HepG2 (cell line): ENCODE data around the gene BRCA1. TPM values are rescaled to one million over a fixed set of nuclear protein-coding genes. Genes with fewer than 3 reads are reported as not detected.

Experiments
- CBFB ChIP-seq: sonication (generic); formaldehyde crosslinking; IDR thresholded peaks from 2 replicates; pipeline ENCODE4 v1.4.0; 2020; ENCODE audit warnings: missing genetic modification reagents
- MED1 ChIP-seq: sonication (generic); formaldehyde crosslinking; IDR thresholded peaks from 2 replicates; pipeline ENCODE4 v1.4.0; 2020; ENCODE audit warnings: missing genetic modification reagents
- MTF1 ChIP-seq: sonication (generic); formaldehyde crosslinking; IDR thresholded peaks from 2 replicates; pipeline ENCODE4 v1.5.0; 2020; ENCODE audit warnings: missing genetic modification reagents
- NRL ChIP-seq: sonication (generic); formaldehyde crosslinking; IDR thresholded peaks from 2 replicates; pipeline ENCODE4 v1.5.0; 2020; ENCODE audit warnings: missing genetic modification reagents, mild to moderate bottlenecking, moderate library complexity, borderline replicate concordance
- RARA ChIP-seq: IDR thresholded peaks from 2 replicates; pipeline ENCODE4 v1.6.1; 2016; ENCODE audit warnings: missing genetic modification reagents, missing compliant biosample characterization
- REST ChIP-seq, 2 experiments: IDR thresholded peaks; 2 replicates each; pipeline ENCODE4 v1.6.1; 2011 to 2012; ENCODE audit warnings: low read length in 2 of 2, borderline replicate concordance in 1 of 2, low read depth in 1 of 2, mild to moderate bottlenecking in 1 of 2, moderate library complexity in 1 of 2
- SNAI1 ChIP-seq: sonication (generic); formaldehyde crosslinking; IDR thresholded peaks from 2 replicates; pipeline ENCODE4 v1.5.0; 2020; ENCODE audit warnings: mild to moderate bottlenecking, missing genetic modification reagents, borderline replicate concordance
- TFAP4 ChIP-seq: sonication (generic); IDR thresholded peaks from 2 replicates; pipeline ENCODE4 v1.6.1; 2016; ENCODE audit warnings: low read depth, borderline replicate concordance
- TFE3 ChIP-seq: IDR thresholded peaks from 2 replicates; pipeline ENCODE4 v1.6.1; 2016
- ZNF230 ChIP-seq: sonication (generic); formaldehyde crosslinking; IDR thresholded peaks from 2 replicates; pipeline ENCODE4 v1.4.0; 2020; ENCODE audit warnings: mild to moderate bottlenecking, missing genetic modification reagents
- ZNF3 ChIP-seq: IDR thresholded peaks from 2 replicates; pipeline ENCODE4 v1.7.0; 2017; ENCODE audit warnings: inconsistent platforms
- ZNF572 ChIP-seq: sonication (generic); formaldehyde crosslinking; IDR thresholded peaks from 2 replicates; pipeline ENCODE4 v1.5.1; 2020; ENCODE audit warnings: mild to moderate bottlenecking, missing genetic modification reagents
- ZNF644 ChIP-seq: IDR thresholded peaks from 2 replicates; pipeline ENCODE4 v1.6.1; 2016; ENCODE audit warnings: low read depth
- ZNF687 ChIP-seq: sonication (generic); formaldehyde crosslinking; IDR thresholded peaks from 2 replicates; pipeline ENCODE4 v1.5.1; 2020; ENCODE audit warnings: mild to moderate bottlenecking, missing genetic modification reagents, moderate library complexity
- ZNF691 ChIP-seq: sonication (generic); formaldehyde crosslinking; IDR thresholded peaks from 2 replicates; pipeline ENCODE4 v1.4.0; 2020; ENCODE audit warnings: missing genetic modification reagents, low read depth, mild to moderate bottlenecking, borderline replicate concordance
- ZSCAN29 ChIP-seq: sonication (generic); formaldehyde crosslinking; conservative IDR thresholded peaks from 2 replicates; pipeline ENCODE4 v1.4.0; 2020; ENCODE audit warnings: mild to moderate bottlenecking, missing genetic modification reagents
- polyA plus RNA-seq, 8 experiments: library from polyadenylated mRNA; depleted of rRNA in 3 of 8; stranded (reverse) in 7 of 8; unstranded in 1 of 8; fragments of >200 nt; fragmentation: Illumina TruSeq in 4 of 8; extraction: Trizol in 4 of 8; gene quantifications; 2 replicates each; pipeline versions ENCODE4 v1.2.1 to v1.2.3, GENCODE V29; 2011 to 2016; ENCODE audit warnings: low read depth in 4 of 8, missing spikeins in 1 of 8, mixed read lengths in 1 of 8; ENCODE audit not compliant: insufficient read depth in 1 of 8
- total RNA-seq, 5 experiments: library from RNA; depleted of rRNA; stranded (reverse); fragments of >200 nt; fragmentation: Illumina TruSeq; extraction: Trizol; gene quantifications; 2 replicates each; pipeline ENCODE4 v1.2.3, GENCODE V29; 2016; ENCODE audit warnings: low read depth in 1 of 5

Gene BRCA1
- total and polyA plus RNA-seq, 2 of the 13 experiments (the other 11 are each of a cell fraction or from before 2014, with no cell fraction given), result 13.3 to 37.5 TPM

- TF ChIP-seq NRL (peak; percentile 77; the same call in 1 of the 2 replicates), TFAP4 (peak; percentile 39; the same call in 1 of the 2 replicates), MTF1 (CRISPR knock-in tag) (no peak), SNAI1 (CRISPR knock-in tag) (no peak), TFE3 (CRISPR knock-in tag) (0 out of 2 replicates have a peak, but pooled peaks have one; percentile 46), RARA (CRISPR knock-in tag) (peak; percentile 44; the same call in 1 of the 2 replicates), CBFB (CRISPR knock-in tag) (0 out of 2 replicates have a peak, but pooled peaks have one; percentile 34), ZNF687 (peak; percentile 46; the same call in 1 of the 2 replicates), MED1 (no peak), ZNF691 (peak; percentile 98), ZNF3 (CRISPR knock-in tag) (peak; percentile 49; the same call in 1 of the 2 replicates), ZNF230 (CRISPR knock-in tag) (no peak), ZNF572 (CRISPR knock-in tag) (0 out of 2 replicates have a peak, but pooled peaks have one; percentile 19), REST (IDR thresholded peaks at IDR 0.05; ENCODE audit: borderline replicate concordance in 1 of 2, low read depth in 1 of 2, low read length in 2 of 2) (no peak), ZNF644 (CRISPR knock-in tag) (0 out of 2 replicates have a peak, but pooled peaks have one; percentile 22), ZSCAN29 (no peak)
Measured at GRCh38 chr17:43011728-43012472, 113.3 kb downstream of the BRCA1 start (continued).
